H1 (cell line): ENCODE measurements around the gene COQ7. TPM values are rescaled to one million over a fixed set of nuclear protein-coding genes. Genes with fewer than 3 reads are reported as not detected.

ENCODE experiments used
- BACH1 ChIP-seq: IDR thresholded peaks from 2 replicates; pipeline ENCODE4 v1.6.1; 2012; ENCODE audit warnings: low read length, improper control_type of control experiment
- BRCA1 ChIP-seq: IDR thresholded peaks from 2 replicates; pipeline ENCODE4 v1.6.1; 2012; ENCODE audit warnings: low read depth, low read length, improper control_type of control experiment
- CBX5 ChIP-seq: fragments of 300-800, 300-1000 bp; sonication (generic); IDR thresholded peaks from 2 replicates; pipeline ENCODE4 v1.7.1; 2016; ENCODE audit warnings: antibody characterized with exemption, low read length, low read depth
- POLR2AphosphoS5 ChIP-seq: IDR thresholded peaks from 2 replicates; pipeline ENCODE4 v1.6.1; 2011; ENCODE audit warnings: low read depth, low read length
- RAD21 ChIP-seq, 2 experiments: IDR thresholded peaks in 1 of 2; conservative IDR thresholded peaks in 1 of 2; 2 replicates each; pipeline ENCODE4 v1.6.1; 2011; ENCODE audit warnings: low read depth in 2 of 2, low read length in 2 of 2, improper control_type of control experiment in 1 of 2, inconsistent platforms in 1 of 2, mild to moderate bottlenecking in 1 of 2, moderate library complexity in 1 of 2
- TAF7 ChIP-seq: optimal IDR thresholded peaks from 2 replicates; pipeline ENCODE3; 2011; ENCODE audit warnings: low read depth, mild to moderate bottlenecking, inconsistent platforms, low read length, moderate library complexity, borderline replicate concordance
- TCF12 ChIP-seq: IDR thresholded peaks from 2 replicates; pipeline ENCODE4 v1.6.1; 2011; ENCODE audit warnings: low read depth, mild to moderate bottlenecking, low read length
- YY1 ChIP-seq: IDR thresholded peaks from 2 replicates; pipeline ENCODE4 v1.6.1; 2011; ENCODE audit warnings: low read depth, mild to moderate bottlenecking, low read length
- polyA plus RNA-seq, 7 experiments: library from polyadenylated mRNA; depleted of rRNA in 3 of 7; stranded (reverse) in 5 of 7; unstranded in 2 of 7; fragments of >200 nt in 5 of 7; fragments of 200-250 nt in 2 of 7; gene quantifications; 1 replicate in 5 of 7; 2 replicates in 1 of 7; 4 replicates in 1 of 7; pipeline versions ENCODE4 v1.2.1 to v1.2.3, GENCODE V29; 2011 to 2013; ENCODE audit warnings: missing spikeins in 2 of 7, mixed read lengths in 2 of 7
- total RNA-seq: library from RNA; stranded (reverse); fragmentation: NEBNext Ultra II Directional; extraction: Animal tissue kit (Norgen Biotek cat#: 25700); gene quantifications from 2 replicates; pipeline ENCODE4 v1.2.1, GENCODE V29; 2021

Gene COQ7
- total and polyA plus RNA-seq, 2 of the 8 experiments (the other 6 are each of a cell fraction or from before 2014, with no cell fraction given) = 7.1 to 15.2 TPM

DNA sequence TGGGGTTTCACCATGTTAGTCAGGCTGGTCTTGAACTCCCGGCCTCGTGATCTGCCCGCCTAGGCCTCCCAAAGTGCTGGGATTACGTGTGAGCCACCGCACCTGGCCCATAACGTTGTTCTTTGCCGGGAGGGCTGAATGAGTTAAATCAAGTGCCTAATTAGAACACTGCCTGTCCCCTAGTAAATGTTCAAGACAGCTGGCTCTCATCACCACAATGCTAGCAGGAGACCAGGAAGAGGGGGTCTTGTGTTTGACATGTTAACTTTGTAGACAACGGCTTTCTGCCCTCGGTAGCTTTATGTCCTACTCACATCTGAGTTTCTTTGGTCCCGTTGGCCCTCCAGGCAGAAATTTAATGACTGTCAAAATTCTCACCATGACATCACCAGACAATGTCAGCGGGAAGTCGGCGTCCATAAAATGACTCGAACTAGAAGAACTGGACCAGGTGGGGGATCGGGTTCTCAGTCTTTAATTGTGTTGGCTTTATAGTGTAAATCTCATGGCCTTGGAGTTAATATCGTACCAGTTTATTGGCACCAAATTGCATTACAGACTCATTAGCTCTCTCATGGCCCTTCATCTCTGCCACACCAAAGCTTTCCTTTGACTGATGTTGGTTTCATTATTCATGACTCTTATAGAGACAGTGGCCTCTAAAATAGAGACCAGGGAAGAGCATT, 34.9 kb downstream of the COQ7 start (continued):
- TF ChIP-seq YY1 = no peak
- no peak for TF ChIP-seq TCF12
- no peak for TF ChIP-seq BRCA1
- no peak for TF ChIP-seq BACH1
- TF ChIP-seq TAF7 = no peak
- no peak for TF ChIP-seq CBX5
- TF ChIP-seq POLR2AphosphoS5 = no peak
- no peak for TF ChIP-seq RAD21 (IDR thresholded peaks at IDR 0.05 in 1 of 2, conservative IDR thresholded peaks at IDR 0.05 in 1 of 2; ENCODE audit: low read depth in 2 of 2, low read length in 2 of 2)
